ENCODE measurements around the gene ASTN2. TPM values are rescaled to one million over a fixed set of nuclear protein-coding genes. Genes with fewer than 3 reads are reported as not detected.

Gene ASTN2
- total and polyA plus RNA-seq, 9 donors, result 1.8 to 6.4 (median 3.2) TPM

DNA sequence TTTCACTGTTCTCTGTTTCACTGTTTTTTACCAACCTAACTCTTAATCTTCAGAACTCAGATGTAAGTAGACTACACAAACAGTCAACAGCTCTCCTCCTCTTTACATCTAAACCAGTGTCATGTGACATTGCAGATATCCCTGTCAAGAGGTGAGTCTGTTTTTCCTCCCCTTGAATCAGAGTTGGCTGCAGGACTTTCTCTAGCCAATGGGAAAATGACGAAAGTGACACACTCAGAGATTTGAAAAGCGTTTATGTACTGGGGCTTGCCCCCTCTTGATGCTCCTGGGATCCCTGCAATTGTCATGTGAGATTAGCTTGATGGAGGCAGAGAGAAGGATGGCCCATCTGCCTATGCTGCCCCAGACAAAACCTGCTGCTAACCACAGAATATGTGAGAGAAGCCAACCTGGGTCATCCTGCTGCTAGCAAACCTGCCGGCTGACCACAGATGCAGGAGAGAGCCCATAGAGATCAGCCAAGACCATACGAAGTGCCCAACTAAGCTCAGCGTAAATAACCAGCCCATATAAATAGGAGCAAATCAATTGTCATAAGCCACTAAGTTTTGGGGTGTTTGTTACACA lies 111.1 kb downstream of the ASTN2 start:
- Histone ChIP-seq H3K4me1 (ENCODE audit: insufficient read depth) (no peaks in the 10 kb centered on the region), H3K9me3 (no peaks in the 10 kb centered on the region), H3K27me3 (no peaks in the 10 kb centered on the region), H3K4me3 (no peak overlapping the region), H3K36me3 (no peaks in the 10 kb centered on the region), H3K27ac (no peak overlapping the region)
- no peak for DNase-seq
- TF ChIP-seq POLR2A (IDR thresholded peaks at IDR 0.05) (no peak), EP300 (IDR thresholded peaks at IDR 0.05) (no peak)
- TF ChIP-seq, protein P1, sequence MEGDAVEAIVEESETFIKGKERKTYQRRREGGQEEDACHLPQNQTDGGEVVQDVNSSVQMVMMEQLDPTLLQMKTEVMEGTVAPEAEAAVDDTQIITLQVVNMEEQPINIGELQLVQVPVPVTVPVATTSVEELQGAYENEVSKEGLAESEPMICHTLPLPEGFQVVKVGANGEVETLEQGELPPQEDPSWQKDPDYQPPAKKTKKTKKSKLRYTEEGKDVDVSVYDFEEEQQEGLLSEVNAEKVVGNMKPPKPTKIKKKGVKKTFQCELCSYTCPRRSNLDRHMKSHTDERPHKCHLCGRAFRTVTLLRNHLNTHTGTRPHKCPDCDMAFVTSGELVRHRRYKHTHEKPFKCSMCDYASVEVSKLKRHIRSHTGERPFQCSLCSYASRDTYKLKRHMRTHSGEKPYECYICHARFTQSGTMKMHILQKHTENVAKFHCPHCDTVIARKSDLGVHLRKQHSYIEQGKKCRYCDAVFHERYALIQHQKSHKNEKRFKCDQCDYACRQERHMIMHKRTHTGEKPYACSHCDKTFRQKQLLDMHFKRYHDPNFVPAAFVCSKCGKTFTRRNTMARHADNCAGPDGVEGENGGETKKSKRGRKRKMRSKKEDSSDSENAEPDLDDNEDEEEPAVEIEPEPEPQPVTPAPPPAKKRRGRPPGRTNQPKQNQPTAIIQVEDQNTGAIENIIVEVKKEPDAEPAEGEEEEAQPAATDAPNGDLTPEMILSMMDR (IDR thresholded peaks at IDR 0.05), result no peak
- WGBS, 3 donors, result 80 to 89% (median 85%) methylated on average over 5 of the region's 5 CpGs
- intact Hi-C loops (cut with DNase I), result no loop called here

- no peak for DNase-seq
- H3K4me1 ChIP-seq (ENCODE audit: insufficient read depth), result no peaks in the 10 kb centered on the region
- intact Hi-C loops (cut with DNase I), result no loop called here
- TF ChIP-seq, protein P1 (IDR thresholded peaks at IDR 0.05), result no peak
- TF ChIP-seq POLR2A (IDR thresholded peaks at IDR 0.05), result no peak
- TF ChIP-seq EP300 (IDR thresholded peaks at IDR 0.05), result no peak
- WGBS, 3 donors, result 82 to 89% (median 83%) methylated on average over 2 of the region's 2 CpGs
- H3K27me3 ChIP-seq, result no peaks in the 10 kb centered on the region
- H3K27ac ChIP-seq, result no peak overlapping the region
- no peaks in the 10 kb centered on the region for H3K36me3 ChIP-seq
- H3K4me3 ChIP-seq, result no peak overlapping the region
- H3K9me3 ChIP-seq, result no peaks in the 10 kb centered on the region
Observed at GRCh38 chr9:117302487-117302886, 112.4 kb downstream of the ASTN2 start.

DNA sequence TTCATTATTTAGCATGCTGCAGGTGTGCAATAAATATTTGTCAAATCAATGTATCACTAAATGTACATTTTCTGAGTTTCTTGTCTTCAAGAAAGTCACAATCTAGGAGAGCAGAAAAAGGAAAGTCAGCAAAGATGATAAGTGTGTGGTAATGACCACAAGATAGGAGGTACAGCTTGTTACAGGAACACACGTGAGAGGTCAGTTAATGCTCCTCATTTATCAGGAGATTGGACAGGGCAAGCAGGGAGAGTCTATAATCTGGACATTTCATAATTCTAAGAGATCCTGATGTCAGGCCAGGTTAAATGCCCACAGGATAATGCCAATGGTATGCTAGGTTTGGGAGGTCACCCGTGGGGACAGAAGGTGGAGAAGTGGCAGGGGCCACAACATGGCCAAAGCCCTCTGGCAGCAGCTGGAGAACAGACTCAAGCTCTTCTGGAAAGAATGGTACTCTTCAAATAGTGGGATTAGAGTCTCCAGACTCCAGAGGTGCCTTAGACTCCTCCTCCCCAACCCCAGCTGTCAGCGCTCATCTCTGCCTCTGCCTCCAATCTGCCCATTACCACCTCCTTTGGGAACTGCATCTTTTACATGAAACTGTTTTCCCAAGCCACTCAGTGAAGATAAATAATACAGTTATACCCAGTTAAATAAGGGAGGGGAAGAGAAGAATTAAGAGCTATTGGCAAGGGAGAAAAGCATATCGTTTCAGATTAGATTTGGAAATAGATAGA lies 114.3 kb downstream of the ASTN2 start:
- no peaks in the 10 kb centered on the region for H3K4me1 ChIP-seq (ENCODE audit: insufficient read depth)
- H3K27ac ChIP-seq, result no peak overlapping the region
- no peaks in the 10 kb centered on the region for H3K9me3 ChIP-seq
- no peaks in the 10 kb centered on the region for H3K27me3 ChIP-seq
- H3K4me3 ChIP-seq, result no peak overlapping the region
- TF ChIP-seq EP300 (IDR thresholded peaks at IDR 0.05), result no peak
- TF ChIP-seq, protein P1 (IDR thresholded peaks at IDR 0.05), result no peak
- no peak for TF ChIP-seq POLR2A (IDR thresholded peaks at IDR 0.05)
- H3K36me3 ChIP-seq, result no peaks in the 10 kb centered on the region
- 59 to 64% (median 63%) methylated on average over 4 of the region's 4 CpGs for WGBS, 3 donors
- DNase-seq, result no peak
- intact Hi-C loops (cut with DNase I), result no loop called here

DNA sequence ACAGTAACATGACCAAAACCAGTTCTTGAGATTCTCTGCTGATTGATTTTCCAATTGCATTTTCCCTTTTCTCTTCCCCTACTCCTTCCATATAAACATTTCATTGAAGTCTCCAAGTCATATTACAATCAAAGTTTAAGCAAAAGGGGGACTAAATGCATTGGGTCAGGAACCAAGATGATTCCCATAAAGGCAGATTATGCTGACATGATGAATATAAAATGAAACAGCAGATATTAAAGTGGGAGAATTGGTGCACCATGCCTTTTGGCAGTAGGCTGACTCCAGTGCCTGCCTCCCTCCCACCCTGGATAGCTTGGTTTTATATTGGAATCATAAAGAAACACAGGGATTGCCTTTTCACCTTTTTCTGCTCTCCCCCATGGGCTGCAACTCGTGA lies 118.4 kb downstream of the ASTN2 start:
- DNase-seq, result no peak
- Histone ChIP-seq H3K9me3 (no peaks in the 10 kb centered on the region), H3K27ac (no peak overlapping the region), H3K4me3 (no peak overlapping the region), H3K36me3 (no peaks in the 10 kb centered on the region), H3K4me1 (ENCODE audit: insufficient read depth) (no peaks in the 10 kb centered on the region), H3K27me3 (no peaks in the 10 kb centered on the region)
- intact Hi-C loops (cut with DNase I), result no loop called here
- 50 to 53% (median 50%) methylated on average over 1 of the region's 1 CpG for WGBS, 3 donors
- TF ChIP-seq POLR2A (IDR thresholded peaks at IDR 0.05) (no peak), EP300 (IDR thresholded peaks at IDR 0.05) (no peak)
- TF ChIP-seq, protein P1 (IDR thresholded peaks at IDR 0.05), result no peak
